HG02938 (cell line): ENCODE results near the gene C1QTNF5.

ENCODE experiments used
- ATAC-seq: cut with Tn5 transposase; IDR thresholded peaks from one replicate; pipeline ENCODE4 v1.9.1; 2021; ENCODE audit warnings: mild to moderate bottlenecking, moderate library complexity; ENCODE audit not compliant: unreplicated experiment

The C1QTNF5 gene

GRCh38 chr11:119373059-119373920, 32.6 kb upstream of the C1QTNF5 start:
- ATAC-seq = no peak

- ATAC-seq = no peak
Observed at GRCh38 chr11:119372260-119373058, 31.8 kb upstream of the C1QTNF5 start.

- no peak for ATAC-seq
Observed at GRCh38 chr11:119371778-119372182, 31.1 kb upstream of the C1QTNF5 start.

GRCh38 chr11:119371067-119371601, 30.5 kb upstream of the C1QTNF5 start:
- no peak for ATAC-seq

GRCh38 chr11:119370486-119371046, 29.9 kb upstream of the C1QTNF5 start:
- no peak for ATAC-seq

GRCh38 chr11:119369132-119369925, 28.6 kb upstream of the C1QTNF5 start:
- no peak for ATAC-seq

- ATAC-seq = no peak
Observed at GRCh38 chr11:119368121-119369034, 27.7 kb upstream of the C1QTNF5 start.

- ATAC-seq = no peak
Observed at GRCh38 chr11:119367661-119368120, 27.0 kb upstream of the C1QTNF5 start.

- no peak for ATAC-seq
Observed at GRCh38 chr11:119366690-119367620, 26.3 kb upstream of the C1QTNF5 start.

GRCh38 chr11:119365071-119365591, 24.4 kb upstream of the C1QTNF5 start:
- no peak for ATAC-seq

- ATAC-seq = no peak
Observed at GRCh38 chr11:119363851-119364590, 23.3 kb upstream of the C1QTNF5 start.

GRCh38 chr11:119363081-119363850, 22.6 kb upstream of the C1QTNF5 start:
- no peak for ATAC-seq

- ATAC-seq = no peak
Observed at GRCh38 chr11:119362741-119363080, 22.0 kb upstream of the C1QTNF5 start.

- no peak for ATAC-seq
Observed at GRCh38 chr11:119361941-119362725, 21.4 kb upstream of the C1QTNF5 start.

GRCh38 chr11:119361056-119361787, 20.5 kb upstream of the C1QTNF5 start:
- ATAC-seq = no peak
